Measurements from ENCODE around the gene SDE2.
"Not testable (repeated sequence)": the region's sequence is repeated elsewhere in the genome, so short reads cannot be mapped to it uniquely, and the experiment has no call there.

Gene SDE2

GRCh38 chr1:225987491-225988316 is 11.4 kb downstream of the SDE2 start:
- ChIA-PET CTCF (interaction anchor here (0.6 to 2.8 kb wide), 14 partner anchors 9 to 513 kb away, joined by 3 to 23 read pairs (median 4); no protein-coding TSS in a partner anchor), POLR2A (interaction anchor here (0.7 to 2.1 kb wide), 5 partner anchors 12 to 220 kb away, joined by 3 to 13 read pairs (median 4); partner anchors contain the start of genes H3-3A and SDE2)
- DNase-seq (ENCODE audit: extremely low spot score), result no peak
- TF ChIP-seq CTBP1 (IDR thresholded peaks at IDR 0.05; ENCODE audit: borderline replicate concordance) (no peak), L3MBTL2 (conservative IDR thresholded peaks at IDR 0.05) (no peak)

GRCh38 chr1:225981714-225982113 is 17.4 kb downstream of the SDE2 start:
- ChIA-PET POLR2A (no interaction called here), CTCF (interaction anchor here (0.6 kb wide), 1 partner anchor 27 kb away, joined by 3 read pairs; no protein-coding TSS in a partner anchor)

GRCh38 chr1:225980005-225980836 is 18.9 kb downstream of the SDE2 start:
- ChIA-PET CTCF (interaction anchor here (0.9 kb wide), 1 partner anchor 506 kb away, joined by 4 read pairs; no protein-coding TSS in a partner anchor), POLR2A (interaction anchor here (1.0 to 1.3 kb wide), 2 partner anchors 19 to 82 kb away, joined by 3 to 4 read pairs; partner anchors contain the start of genes H3-3A and SDE2)
- no peak for DNase-seq (ENCODE audit: extremely low spot score)
- TF ChIP-seq HDGF (IDR thresholded peaks at IDR 0.05; ENCODE audit: borderline replicate concordance), result no peak

More at GRCh38 chr1:225981714-225982113, 17.4 kb downstream of the SDE2 start:
- no peak for DNase-seq (ENCODE audit: extremely low spot score)
- TF ChIP-seq BHLHE40 (IDR thresholded peaks at IDR 0.05; ENCODE audit: borderline replicate concordance) (no peak), FOXM1 (IDR thresholded peaks at IDR 0.05; ENCODE audit: borderline replicate concordance) (no peak), ELF4 (IDR thresholded peaks at IDR 0.05) (no peak), SP1 (IDR thresholded peaks at IDR 0.05) (no peak), FOXA1 (IDR thresholded peaks at IDR 0.05) (no peak), FOXK2 (IDR thresholded peaks at IDR 0.05) (no peak), TARDBP (IDR thresholded peaks at IDR 0.05) (no peak), LEF1 (IDR thresholded peaks at IDR 0.05; ENCODE audit: borderline replicate concordance) (no peak), L3MBTL2 (conservative IDR thresholded peaks at IDR 0.05) (no peak), HDGF (IDR thresholded peaks at IDR 0.05; ENCODE audit: borderline replicate concordance) (no peak), SUZ12 (IDR thresholded peaks at IDR 0.05) (no peak), CTBP1 (IDR thresholded peaks at IDR 0.05; ENCODE audit: borderline replicate concordance) (no peak), PKNOX1 (IDR thresholded peaks at IDR 0.05) (no peak), NFRKB (IDR thresholded peaks at IDR 0.05) (no peak), ARNT (IDR thresholded peaks at IDR 0.05) (no peak), ZNF384 (IDR thresholded peaks at IDR 0.05) (no peak)

GRCh38 chr1:225979421-225979820 is 19.7 kb downstream of the SDE2 start:
- ChIA-PET CTCF (interaction anchor here (0.6 to 1.8 kb wide), 4 partner anchors 8 to 505 kb away, joined by 3 to 6 read pairs (median 4); no protein-coding TSS in a partner anchor), POLR2A (no interaction called here)
- TF ChIP-seq FOXA1 (IDR thresholded peaks at IDR 0.05), result no peak
- no peak for TF ChIP-seq NFRKB (IDR thresholded peaks at IDR 0.05)
- no peak for TF ChIP-seq PKNOX1 (IDR thresholded peaks at IDR 0.05)
- no peak for TF ChIP-seq TARDBP (IDR thresholded peaks at IDR 0.05)
- no peak for TF ChIP-seq FOXK2 (IDR thresholded peaks at IDR 0.05)
- no peak for TF ChIP-seq ELF4 (IDR thresholded peaks at IDR 0.05)
- no peak for TF ChIP-seq ZNF384 (IDR thresholded peaks at IDR 0.05)
- TF ChIP-seq BHLHE40 (IDR thresholded peaks at IDR 0.05; ENCODE audit: borderline replicate concordance), result no peak
- TF ChIP-seq FOXM1 (IDR thresholded peaks at IDR 0.05; ENCODE audit: borderline replicate concordance), result no peak
- TF ChIP-seq SP1 (IDR thresholded peaks at IDR 0.05), result no peak
- TF ChIP-seq ARNT (IDR thresholded peaks at IDR 0.05), result no peak
- no peak for TF ChIP-seq SUZ12 (IDR thresholded peaks at IDR 0.05)
- no peak for TF ChIP-seq CTBP1 (IDR thresholded peaks at IDR 0.05; ENCODE audit: borderline replicate concordance)
- TF ChIP-seq HDGF (IDR thresholded peaks at IDR 0.05; ENCODE audit: borderline replicate concordance), result no peak
- TF ChIP-seq LEF1 (IDR thresholded peaks at IDR 0.05; ENCODE audit: borderline replicate concordance), result no peak
- no peak for TF ChIP-seq L3MBTL2 (conservative IDR thresholded peaks at IDR 0.05)
- DNase-seq (ENCODE audit: extremely low spot score), result no peak

GRCh38 chr1:225977937-225978748 is 21.0 kb downstream of the SDE2 start:
- ChIA-PET CTCF (interaction anchor here (0.7 to 1.8 kb wide), 2 partner anchors 9 to 503 kb away, joined by 4 to 6 read pairs; no protein-coding TSS in a partner anchor), POLR2A (no interaction called here)
- TF ChIP-seq BHLHE40 (IDR thresholded peaks at IDR 0.05; ENCODE audit: borderline replicate concordance) (no peak), FOXA1 (IDR thresholded peaks at IDR 0.05) (no peak), NFRKB (IDR thresholded peaks at IDR 0.05) (no peak)
- DNase-seq (ENCODE audit: extremely low spot score), result no peak

GRCh38 chr1:225975146-225975545 is 24.0 kb downstream of the SDE2 start:
- DNase-seq (ENCODE audit: extremely low spot score); POLR2A ChIA-PET: not testable (repeated sequence)
- CTCF ChIA-PET, result interaction anchor here (0.9 to 2.0 kb wide), 5 partner anchors 13 to 501 kb away, joined by 3 to 8 read pairs (median 4); no protein-coding TSS in a partner anchor

Data from HEK293T (cell line).